ENCODE results near the gene DPP6.

DNA sequence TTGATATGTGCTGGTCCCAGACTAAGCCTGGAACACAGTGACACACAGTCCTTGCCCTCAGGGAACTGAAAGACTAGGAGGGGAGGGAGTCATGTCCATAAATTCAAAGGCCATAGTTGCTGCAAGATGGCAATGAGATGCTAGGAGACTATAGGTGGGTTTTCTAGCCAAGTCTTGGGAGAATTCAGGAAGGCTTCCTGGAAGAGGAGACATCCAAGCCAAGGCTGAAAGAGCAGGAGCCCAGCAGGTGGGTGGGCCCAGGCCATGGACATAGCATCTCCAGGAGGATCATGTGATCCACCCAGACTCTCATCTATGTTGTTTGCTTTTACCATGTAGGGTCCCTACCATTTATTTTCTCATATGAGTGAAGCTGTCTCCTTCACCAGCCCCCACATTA, 335.1 kb downstream of the DPP6 start:
- TF ChIP-seq CTCF (IDR thresholded peaks at IDR 0.05) (no peak), EP300 (IDR thresholded peaks at IDR 0.05) (no peak)

Measured in ovary (tissue), 3 donors.